Ovary (tissue), 3 donors: ENCODE data around the gene ARSA.

Experiments
- CTCF ChIP-seq, 3 donors: fragments of 450-650 bp in 2 of 3; fragments of 200-600 bp in 1 of 3; IDR thresholded peaks; one replicate each; pipeline versions ENCODE4 v1.5.1 to v1.8.0; 2016 to 2022; ENCODE audit warnings: antibody characterized with exemption in 3 of 3, mild to moderate bottlenecking in 1 of 3
- EP300 ChIP-seq: sonication (generic); formaldehyde crosslinking; IDR thresholded peaks from one replicate; pipeline ENCODE4 v1.6.1; 2017; ENCODE audit warnings: antibody characterized with exemption
- POLR2A ChIP-seq: fragments of 450-650 bp; IDR thresholded peaks from one replicate; pipeline ENCODE4 v1.6.1; 2017; ENCODE audit warnings: antibody characterized with exemption, mild to moderate bottlenecking, moderate library complexity
- donor health status: DM: no; HTN: no; CAD: no.

DNA sequence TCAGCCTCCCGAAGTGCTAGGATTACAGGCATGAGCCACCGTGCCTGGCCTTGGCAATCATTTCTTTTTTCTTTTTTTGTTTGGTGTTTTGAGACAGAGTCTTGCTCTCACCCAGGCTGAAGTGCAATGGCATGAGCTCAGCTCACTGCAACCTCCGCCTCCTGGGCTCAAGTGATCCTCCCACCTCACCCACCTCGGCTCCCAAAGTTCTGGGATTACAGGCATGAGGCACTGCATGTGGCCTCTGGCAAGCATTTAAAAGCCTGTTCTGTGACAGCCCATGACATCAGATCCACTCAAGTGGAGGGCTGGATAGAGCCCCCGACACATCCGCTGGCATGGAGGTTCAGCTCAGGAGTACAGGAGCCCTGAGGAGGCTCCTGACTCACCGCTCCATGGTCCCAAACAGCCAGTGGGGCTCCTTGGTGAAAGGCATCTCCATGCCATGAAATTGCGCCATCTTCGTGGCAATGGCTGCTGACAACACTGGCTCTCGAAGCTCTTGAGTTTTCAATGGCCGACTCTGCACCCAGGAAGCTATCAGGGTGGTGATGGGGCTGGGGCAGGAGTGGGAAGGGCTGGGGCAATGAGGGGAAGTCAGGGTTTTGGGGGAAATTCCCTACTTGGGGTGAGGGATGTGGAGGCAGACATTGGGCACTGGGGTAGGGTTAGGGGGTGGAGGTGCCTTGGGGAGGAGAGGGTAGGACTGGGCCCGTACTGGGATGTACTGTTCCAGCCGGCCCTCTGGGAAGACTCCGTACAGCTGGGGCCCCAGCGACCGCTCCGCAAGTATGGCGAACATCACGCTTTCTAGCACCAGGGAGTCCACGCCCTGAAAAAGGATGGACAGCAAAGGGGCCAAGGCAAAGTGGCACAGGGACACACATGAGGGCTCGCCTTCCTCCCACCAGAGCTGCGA lies 46.7 kb downstream of the ARSA start:
- no peak for TF ChIP-seq CTCF (IDR thresholded peaks at IDR 0.05)
- TF ChIP-seq POLR2A = no peak
- no peak for TF ChIP-seq EP300
